GM21390 (cell line): ENCODE results near the gene SPI1.
"Not testable (repeated sequence)": the region's sequence is repeated elsewhere in the genome, so short reads cannot be mapped to it uniquely, and the experiment has no call there.

Source experiments
- ATAC-seq: cut with Tn5 transposase; IDR thresholded peaks from one replicate; pipeline ENCODE4 v1.9.1; 2021; ENCODE audit not compliant: unreplicated experiment

Gene SPI1

DNA sequence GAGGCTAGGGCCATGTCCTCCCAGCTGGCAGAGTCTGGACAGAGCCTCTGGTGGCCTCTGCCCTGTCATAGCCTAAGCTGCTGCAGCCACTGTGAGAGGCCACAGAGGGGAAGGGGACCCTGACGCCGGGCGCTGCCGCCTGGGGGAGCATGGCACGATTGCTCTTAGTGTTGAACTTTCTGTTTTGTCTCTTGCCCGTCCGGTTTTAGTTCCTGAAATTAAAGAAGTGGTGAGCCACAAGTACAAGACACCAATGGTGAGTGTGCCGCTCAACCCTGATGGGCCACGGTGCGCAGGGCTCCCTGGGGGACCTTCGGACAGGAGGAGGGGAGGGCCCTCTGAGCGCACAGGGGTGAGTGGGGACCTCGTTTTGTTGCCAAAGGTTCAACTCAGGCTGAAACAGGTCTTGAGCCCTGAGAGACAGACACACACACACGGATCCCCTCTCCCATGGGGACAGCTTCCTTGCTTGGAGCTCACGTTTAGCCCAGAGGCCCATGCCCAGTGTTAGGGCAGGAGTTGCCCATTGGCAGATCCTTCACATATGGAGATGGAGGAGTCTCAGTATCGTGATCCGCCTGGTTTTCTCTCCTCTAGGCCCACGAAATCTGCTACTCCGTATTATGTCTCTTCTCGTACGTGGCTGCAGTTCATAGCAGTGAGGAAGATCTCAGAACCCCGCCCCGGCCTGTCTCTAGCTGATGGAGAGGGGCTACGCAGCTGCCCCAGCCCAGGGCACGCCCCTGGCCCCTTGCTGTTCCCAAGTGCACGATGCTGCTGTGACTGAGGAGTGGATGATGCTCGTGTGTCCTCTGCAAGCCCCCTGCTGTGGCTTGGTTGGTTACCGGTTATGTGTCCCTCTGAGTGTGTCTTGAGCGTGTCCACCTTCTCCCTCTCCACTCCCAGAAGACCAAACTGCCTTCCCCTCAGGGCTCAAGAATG, 49.6 kb downstream of the SPI1 start:
- no peak for ATAC-seq

DNA sequence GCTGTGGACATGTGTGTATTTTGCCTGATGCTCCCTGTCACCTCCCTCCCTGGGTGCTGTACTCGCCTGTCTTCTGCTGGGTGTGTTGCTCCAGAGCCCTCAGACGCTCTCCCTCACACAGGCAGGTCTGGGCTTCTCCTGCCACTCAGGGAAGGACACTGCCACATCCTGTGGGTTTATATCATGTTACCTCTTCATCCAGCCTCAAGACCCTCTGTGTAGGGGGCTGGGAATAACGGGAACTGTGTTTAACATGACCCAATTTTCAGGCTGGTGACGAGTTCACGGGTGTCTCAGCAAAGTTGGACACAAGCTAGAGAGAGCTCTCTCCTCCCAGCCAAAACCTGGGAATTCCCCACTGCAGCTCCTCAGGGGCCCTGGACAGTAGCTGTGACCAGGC, 50.4 kb downstream of the SPI1 start:
- ATAC-seq = no peak

DNA sequence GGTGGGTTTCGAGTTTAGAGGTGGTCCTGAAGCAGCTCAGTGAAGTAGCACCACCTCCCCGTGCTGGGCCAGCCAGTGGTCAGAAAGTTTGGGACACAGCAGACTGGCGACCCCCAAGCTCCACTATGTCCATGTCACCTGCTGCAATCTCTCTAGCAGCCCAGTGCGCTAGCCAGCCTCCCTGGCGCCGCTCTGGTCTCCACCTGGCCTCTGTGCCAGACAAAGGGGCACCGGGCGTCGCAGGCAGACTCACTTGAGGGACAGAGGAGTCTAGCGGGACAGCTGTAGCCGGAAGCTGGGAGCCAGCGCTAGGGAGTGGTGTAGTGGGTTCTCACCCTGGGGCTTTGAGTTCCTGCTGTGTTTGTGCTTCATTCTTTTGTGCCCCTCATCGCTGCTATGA, 51.3 kb downstream of the SPI1 start:
- no peak for ATAC-seq

DNA sequence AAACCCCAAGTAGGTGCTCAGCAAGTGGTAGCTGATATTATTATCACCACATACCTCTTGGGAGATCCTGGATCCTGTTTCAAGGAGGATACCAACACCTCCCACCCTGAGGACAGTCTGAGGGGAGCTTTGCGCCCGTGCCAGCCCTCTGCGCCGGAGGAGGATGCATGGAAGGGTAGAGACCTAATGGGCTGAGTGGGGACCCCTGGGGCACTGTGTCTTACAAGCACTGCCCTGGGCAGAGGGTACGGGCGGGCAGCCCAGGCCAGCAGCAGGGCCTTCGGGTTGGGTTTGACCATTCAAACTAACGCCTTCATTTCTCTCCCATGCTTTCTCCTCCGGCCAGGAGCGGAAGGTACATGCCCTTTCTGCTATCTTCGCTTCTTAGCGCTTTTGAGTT, 52.1 kb downstream of the SPI1 start:
- no peak for ATAC-seq

DNA sequence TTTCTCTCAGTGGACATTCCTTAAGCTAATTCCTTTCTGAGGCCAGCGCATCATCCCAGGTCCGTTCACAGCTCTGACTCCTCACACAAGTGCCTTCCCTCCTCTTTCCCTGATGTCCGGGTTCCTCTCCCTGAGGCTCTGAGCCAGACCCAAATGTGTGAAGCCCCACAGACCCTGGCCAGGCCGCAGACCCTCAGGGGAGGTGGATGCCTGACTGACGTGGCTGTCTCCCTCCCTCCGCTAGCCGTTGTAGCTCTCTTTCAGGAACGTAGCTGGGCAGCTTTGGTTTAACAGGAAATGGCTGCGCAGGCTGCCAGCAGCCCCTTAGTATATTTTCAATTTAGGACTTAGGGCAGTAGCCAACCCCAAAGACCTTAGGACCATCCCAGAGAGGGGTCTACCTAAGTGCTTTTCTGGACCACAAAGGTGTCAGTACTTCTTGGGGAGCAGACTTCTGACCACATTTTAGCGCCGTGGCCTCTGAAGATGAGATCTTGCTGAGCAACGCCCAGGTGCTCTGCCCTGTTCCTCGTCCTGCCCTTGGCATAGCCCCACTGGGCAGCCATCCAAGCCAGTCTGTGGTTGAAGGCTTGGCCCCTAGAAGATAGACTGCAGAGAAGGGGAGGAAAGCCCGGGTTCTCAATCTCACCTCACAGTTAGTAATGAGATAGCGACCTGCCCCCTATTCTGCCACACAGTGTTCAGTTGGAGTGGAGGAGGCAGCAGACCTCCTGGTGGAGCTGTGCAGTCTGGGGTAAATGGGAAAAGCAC, 52.9 kb downstream of the SPI1 start:
- no peak for ATAC-seq

DNA sequence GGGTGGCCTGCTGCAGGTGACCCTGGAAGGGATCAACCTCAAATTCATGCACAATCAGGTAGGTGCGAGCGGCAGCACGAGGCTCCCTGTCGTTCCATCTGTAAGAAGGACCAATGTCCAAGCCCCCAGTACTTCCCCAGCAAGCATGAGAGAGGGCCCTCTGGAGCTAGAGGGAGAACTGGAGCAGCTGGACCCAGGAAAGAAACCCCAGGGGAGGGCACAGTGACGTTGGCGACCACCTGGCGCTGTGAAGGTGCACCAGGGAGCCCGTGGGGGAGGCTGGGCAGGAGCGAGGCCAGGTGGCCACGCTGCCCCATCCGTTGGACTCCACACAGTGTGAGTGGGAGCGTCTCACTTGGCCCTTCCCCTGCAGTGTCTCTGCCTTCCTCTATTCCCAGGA, 53.8 kb downstream of the SPI1 start:
- ATAC-seq = no peak

DNA sequence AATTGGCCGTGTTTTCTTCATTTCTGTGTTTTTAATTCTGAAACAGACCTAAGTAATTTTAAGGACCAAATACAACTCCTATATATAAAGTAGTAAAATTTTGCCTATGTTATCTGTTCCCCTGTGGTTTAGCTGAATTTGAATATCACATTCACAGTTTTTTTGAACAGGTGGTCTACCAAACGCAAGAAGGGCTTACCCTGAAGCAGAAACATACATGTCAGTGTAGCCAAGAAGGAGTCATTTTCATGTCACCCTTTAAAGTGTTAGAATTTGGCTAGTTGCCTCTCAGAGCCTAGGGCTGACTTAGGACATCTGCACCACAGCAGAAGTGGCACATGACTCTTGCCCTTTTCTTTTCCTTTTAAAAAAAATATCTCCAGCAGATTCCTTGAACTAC, 60.2 kb downstream of the SPI1 start:
- no peak for ATAC-seq

DNA sequence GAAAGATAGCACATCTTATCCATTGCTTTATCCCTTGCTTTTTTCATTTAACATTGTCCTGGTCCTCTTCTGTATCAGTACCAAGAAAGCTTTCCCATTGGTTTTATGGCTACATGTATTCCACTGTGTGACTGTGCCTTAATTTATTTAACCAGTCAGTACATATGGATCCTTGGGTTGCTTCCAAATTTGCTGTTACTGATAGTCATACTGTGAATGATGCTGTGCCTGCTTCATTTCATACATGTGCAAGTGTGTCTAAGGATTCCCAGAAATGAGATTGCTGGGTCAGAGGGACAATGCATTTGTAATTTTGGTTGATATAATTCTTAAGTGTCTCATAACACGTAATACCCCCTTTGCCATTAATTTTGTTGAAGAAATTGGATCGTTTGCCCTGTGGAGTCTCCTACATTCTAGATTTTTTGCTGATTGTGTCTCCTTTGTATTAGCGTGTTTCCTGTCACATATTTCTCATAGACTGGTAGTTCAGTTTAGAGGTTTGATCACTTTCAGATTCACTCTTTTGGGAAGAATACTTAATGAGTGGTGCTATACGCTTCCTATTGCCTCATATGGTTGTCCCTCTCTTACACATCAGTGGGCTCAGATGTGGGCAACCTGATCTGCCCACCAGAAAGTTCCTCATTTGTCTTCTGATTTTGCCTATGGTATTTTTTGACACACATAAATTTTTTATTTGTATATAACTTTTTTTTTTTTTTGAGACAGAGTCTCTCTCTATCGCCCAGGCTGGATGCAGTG, 61.1 kb downstream of the SPI1 start:
- ATAC-seq = peak; percentile 80

DNA sequence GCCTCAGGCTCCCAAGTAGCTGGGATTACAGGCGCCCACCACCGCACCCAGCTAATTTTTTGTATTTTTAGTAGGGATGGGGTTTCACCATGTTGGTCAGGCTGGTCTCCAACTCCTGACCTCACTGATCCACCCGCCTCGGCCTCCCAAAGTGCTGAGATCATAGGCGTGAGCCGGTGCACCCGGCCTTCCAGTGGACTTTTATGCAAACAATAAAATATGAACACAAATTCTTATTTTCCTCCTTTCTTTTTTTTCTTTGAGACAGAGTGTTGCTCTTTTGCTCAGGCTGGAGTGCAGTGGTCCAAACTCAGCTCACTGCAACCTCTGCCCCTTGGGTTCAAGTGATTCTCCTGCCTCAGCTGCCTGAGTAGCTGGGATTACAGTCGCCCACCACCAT, 61.8 kb downstream of the SPI1 start:
- not testable (repeated sequence) for ATAC-seq

DNA sequence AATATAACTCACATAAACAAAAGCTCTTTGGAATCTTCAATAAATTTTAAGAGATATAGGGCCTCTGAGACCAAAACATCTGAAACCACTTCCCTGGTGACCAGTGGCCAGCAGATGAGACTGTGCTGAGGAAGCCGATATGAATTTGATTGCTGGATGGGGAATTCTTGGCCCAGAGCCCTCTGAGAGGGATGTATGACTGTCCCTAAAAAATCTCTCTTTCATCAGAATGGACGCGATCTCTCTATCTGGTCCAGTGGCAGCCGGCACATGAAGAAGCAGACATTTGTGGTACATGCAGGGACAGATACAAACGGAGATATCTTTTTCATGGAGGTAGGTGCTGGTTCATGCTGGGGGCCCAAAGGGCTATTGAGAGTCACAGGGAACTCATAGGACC, 63.4 kb downstream of the SPI1 start:
- no peak for ATAC-seq

DNA sequence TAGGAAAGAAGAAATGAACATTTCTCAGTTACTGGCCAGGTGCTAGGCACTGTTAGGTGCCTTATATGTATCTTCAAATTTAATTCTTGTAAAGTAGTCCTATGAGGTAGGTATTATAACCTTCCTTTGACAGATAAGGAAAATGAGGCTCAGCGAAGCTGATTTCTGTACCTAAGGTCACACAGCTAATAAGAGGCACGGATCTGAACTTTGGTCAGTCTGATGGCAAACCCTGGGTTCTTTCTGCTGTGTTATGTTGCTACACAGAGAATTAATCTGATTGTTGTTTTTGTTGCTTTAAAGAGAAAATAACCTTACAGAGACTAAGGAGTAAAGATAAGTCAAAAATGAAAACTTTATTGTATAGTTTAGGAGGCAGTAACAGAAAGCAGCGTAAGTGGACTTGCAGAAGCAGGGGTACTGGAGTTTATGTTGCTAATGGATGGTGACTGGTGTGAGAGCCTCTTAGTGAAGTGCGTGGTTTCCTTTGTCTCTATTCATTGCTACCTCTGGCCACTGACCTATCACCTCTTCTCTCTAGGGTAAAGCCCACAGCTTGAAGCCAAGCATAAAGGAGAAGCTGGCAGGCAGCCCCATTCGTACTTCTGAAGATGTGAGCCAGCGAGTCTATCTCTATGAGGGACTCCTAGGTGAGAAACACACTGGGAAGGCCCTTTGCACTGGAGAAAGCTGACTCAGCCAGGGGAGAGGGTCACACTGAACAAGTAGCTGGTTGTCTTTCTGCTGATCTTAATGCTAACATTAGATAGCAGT, 70.1 kb downstream of the SPI1 start:
- ATAC-seq = no peak

DNA sequence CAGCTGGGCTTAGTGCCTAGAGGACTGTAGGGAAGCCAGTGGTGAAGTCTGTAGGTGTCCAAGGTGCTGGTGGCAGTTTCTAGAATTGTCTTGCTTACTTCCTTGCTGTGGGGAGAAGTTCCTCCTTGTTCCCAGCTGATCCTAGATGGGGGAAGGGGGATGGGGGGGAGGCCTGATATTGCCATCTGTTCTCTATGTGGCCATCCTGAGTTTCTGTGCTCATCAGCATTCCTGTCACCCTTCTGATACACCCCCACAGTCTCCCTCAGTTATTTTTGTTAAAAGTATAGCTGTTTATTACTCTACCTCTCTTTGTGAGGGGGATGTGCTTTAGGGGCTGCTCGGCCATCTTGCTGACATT, 71.9 kb downstream of the SPI1 start:
- no peak for ATAC-seq

DNA sequence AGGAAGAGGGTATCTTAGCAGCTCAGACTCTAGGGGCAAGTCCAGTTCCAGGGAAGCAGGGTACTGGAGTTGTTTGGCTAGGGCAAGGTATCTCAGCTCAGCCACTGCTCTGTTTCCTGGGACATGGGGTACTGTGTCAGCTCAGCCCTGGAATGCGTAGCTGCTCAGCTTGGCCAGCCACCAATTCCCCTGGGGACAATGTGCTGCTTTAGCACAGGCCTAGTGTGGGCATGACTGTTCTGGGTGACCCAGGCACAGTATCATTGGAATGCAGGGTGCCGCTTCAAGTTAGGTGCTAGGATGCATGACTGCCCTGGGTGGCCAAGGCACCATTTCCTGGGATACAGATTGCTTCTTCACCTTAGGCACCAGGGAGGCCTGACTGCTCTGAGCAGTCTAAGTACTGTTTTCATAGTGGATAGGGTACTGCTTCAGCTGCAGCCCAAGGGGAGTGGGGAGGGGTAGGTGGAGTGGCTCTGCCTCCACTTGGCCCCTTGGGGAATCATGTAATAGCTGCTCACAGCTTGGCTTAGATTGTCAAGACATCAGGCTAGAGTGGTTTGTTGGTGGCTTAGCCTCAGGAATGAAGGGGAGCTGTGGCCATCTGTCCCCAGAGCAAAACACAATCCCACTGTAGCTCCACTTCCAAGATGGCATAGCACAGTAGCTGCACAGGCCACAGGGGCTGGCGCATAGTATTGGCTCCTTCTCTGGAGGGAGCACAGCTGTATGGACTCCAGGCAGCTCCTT, 72.4 kb downstream of the SPI1 start:
- no peak for ATAC-seq
